OCI-LY3 (cell line): ENCODE measurements around the gene SEPTIN1.
A peak's percentile ranks its signal among the peaks of the same experiment; 100 is the strongest.

Experiments used
- H2AFZ ChIP-seq: fragments of 200-600, 300-600 bp; shearing (Covaris generic); 2 replicates; pipeline ENCODE4 v1.6.0; 2014; ENCODE audit warnings: antibody characterized with exemption, low read depth, low read length
- H3K27ac ChIP-seq: fragments of 200-600, 300-600 bp; sonication (generic); 2 replicates; pipeline ENCODE4 v1.5.1; 2014; ENCODE audit warnings: mild to moderate bottlenecking, low read length, moderate library complexity, mixed read lengths
- H3K27me3 ChIP-seq: fragments of 200-600, 300-600 bp; sonication (generic); 2 replicates; pipeline ENCODE4 v1.6.1; 2014; ENCODE audit warnings: low read depth, low read length, mixed read lengths
- H3K36me3 ChIP-seq: fragments of 200-600, 300-600 bp; sonication (generic); replicated peaks from 2 replicates; pipeline ENCODE3; 2014; ENCODE audit warnings: low read depth, low read length, mixed read lengths
- H3K4me1 ChIP-seq: fragments of 300-600, 200-600 bp; sonication (generic); 2 replicates; pipeline ENCODE4 v1.6.1; 2014; ENCODE audit warnings: low read length, mixed read lengths
- H3K4me2 ChIP-seq: fragments of 200-600, 300-600 bp; sonication (generic); 2 replicates; pipeline ENCODE4 v1.6.1; 2014; ENCODE audit warnings: low read length, mixed read lengths
- H3K4me3 ChIP-seq: fragments of 300-600, 200-600 bp; sonication (generic); 2 replicates; pipeline ENCODE4 v1.5.1; 2014; ENCODE audit warnings: antibody characterized with exemption, mild to moderate bottlenecking, low read length, moderate library complexity
- H3K79me2 ChIP-seq: fragments of 300-600, 200-600 bp; shearing (Covaris generic); 2 replicates; pipeline ENCODE4 v1.6.1; 2014; ENCODE audit warnings: mild to moderate bottlenecking, low read length, mixed read lengths
- H3K9ac ChIP-seq: fragments of 300-600, 200-600 bp; shearing (Covaris generic); 2 replicates; pipeline ENCODE4 v1.6.0; 2014; ENCODE audit warnings: mild to moderate bottlenecking, low read length, moderate library complexity
- H3K9me3 ChIP-seq: fragments of 200-600, 300-600 bp; shearing (Covaris generic); 2 replicates; pipeline ENCODE4 v1.6.1; 2014; ENCODE audit warnings: low read length, mixed read lengths; ENCODE audit not compliant: insufficient read depth
- H4K20me1 ChIP-seq: fragments of 200-600, 300-600 bp; sonication (generic); 2 replicates; pipeline ENCODE4 v1.6.1; 2016; ENCODE audit warnings: low read length, mixed read lengths; ENCODE audit not compliant: insufficient read depth
- EZH2phosphoT487 ChIP-seq: fragments of 200-600 bp; shearing (Covaris generic); IDR thresholded peaks from 2 replicates; pipeline ENCODE4 v1.6.1; 2018; ENCODE audit warnings: antibody characterized with exemption, mixed run types, low read depth
- TF ChIP-seq, protein P1 (sequence below): fragments of 200-600, 300-600 bp; sonication (generic); IDR thresholded peaks from 2 replicates; pipeline ENCODE4 v1.5.1; 2014; ENCODE audit warnings: antibody characterized with exemption, low read length, low read depth

SEPTIN1 gene

DNA sequence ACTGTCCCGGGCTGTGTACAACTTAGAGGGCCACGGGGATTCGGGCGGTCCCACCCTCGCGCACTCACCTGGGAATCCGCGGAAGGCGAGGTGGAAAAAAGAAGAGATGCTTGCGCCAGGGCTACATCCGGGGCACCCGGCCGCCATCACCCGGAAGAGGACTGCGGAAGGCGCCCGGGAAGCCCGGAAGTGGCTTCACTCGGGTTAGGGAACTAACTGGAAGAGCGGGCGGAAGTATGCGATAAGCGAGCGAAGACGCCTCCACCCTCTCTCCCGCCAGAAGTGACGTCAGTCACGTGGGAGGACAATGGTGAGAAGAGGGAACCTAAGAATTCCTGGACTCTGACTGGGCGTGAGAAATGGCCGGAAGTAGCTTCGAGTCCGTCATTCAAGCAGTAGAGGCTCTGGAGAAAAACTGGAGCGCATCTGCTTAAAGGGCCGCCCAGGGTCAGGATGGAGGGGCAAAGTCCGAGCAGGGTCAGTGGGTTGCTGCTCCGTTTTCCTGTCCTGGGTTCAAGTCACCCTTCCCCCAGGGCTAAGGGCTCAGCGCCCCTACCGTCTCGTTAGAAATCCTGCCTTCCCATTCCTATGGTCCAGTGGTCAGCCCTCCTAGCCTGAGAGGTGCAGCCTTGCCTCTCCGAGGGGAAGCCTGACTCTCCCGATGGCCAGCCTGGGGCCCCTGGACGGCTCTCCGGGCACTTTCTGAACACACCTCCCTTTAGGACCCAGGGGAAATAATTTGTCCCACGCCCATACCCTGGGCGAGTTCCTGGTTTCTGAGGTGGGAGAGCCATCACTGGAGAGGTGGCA lies 27.0 kb downstream of the SEPTIN1 start, which contains the start of gene CD2BP2:
CD2BP2 (minus strand) TSS at position 165 of the 810 bp plus-strand sequence. CDS start 627 bp downstream, outside the sequence.
- Histone ChIP-seq H3K4me2 (peak within 1 kb of the TSS; percentile 95), H3K9ac (peak within 1 kb of the TSS; percentile 89), H4K20me1 (no peaks in the 10 kb centered on the region), H2AFZ (peak within 1 kb of the TSS; percentile 84; the same call in 1 of the 2 replicates), H3K79me2 (peaks cover 27% of the 10 kb centered on the region), H3K36me3 (peaks cover 35% of the 10 kb centered on the region), H3K9me3 (no peaks in the 10 kb centered on the region), H3K4me3 (peak within 1 kb of the TSS; percentile 96), H3K4me1 (peaks cover 15% of the 10 kb centered on the region), H3K27ac (peak within 1 kb of the TSS; percentile 75), H3K27me3 (no peaks in the 10 kb centered on the region)
- no peak for TF ChIP-seq EZH2phosphoT487
- TF ChIP-seq, protein P1, sequence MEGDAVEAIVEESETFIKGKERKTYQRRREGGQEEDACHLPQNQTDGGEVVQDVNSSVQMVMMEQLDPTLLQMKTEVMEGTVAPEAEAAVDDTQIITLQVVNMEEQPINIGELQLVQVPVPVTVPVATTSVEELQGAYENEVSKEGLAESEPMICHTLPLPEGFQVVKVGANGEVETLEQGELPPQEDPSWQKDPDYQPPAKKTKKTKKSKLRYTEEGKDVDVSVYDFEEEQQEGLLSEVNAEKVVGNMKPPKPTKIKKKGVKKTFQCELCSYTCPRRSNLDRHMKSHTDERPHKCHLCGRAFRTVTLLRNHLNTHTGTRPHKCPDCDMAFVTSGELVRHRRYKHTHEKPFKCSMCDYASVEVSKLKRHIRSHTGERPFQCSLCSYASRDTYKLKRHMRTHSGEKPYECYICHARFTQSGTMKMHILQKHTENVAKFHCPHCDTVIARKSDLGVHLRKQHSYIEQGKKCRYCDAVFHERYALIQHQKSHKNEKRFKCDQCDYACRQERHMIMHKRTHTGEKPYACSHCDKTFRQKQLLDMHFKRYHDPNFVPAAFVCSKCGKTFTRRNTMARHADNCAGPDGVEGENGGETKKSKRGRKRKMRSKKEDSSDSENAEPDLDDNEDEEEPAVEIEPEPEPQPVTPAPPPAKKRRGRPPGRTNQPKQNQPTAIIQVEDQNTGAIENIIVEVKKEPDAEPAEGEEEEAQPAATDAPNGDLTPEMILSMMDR: no peak

DNA sequence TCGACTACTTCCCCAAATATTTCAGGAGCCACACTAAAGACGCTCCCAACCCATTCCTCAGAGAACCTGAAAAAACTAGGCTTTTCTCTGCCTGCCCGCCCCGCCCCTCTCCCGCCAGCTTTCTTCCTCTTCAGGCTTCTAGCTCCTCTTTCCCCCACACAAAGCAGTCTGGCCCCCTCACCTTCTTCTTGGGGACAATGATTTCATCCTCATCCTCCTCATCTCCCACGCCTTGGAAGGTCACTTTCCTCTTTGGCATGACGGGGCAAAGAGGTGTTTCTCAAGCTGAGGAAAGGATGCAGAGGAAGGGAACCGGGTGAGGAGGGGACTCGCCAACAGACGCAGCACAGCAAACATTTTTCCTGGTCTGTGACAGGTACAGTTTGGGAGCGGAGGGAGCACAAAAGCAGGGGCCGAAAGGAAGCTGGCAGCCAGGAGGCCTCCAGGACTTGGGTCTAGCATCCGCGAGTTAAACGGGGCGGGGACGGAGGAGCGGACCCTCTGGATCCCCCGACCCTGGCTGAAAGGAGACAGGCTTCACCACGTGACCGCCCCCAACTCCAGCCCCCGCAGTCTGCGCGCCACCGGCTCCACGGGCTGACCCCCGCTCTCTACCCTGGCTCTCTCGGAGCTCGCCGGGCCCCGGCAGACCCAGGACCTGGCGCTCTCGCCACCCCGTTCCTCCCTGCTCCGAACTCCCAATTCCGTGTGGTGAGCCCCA lies 27.8 kb downstream of the SEPTIN1 start:
- peak overlapping the region; percentile 96 for H3K4me3 ChIP-seq
- H3K4me2 ChIP-seq: peak overlapping the region; percentile 85
- no peaks in the 10 kb centered on the region for H3K9me3 ChIP-seq
- H4K20me1 ChIP-seq: no peaks in the 10 kb centered on the region
- H3K27ac ChIP-seq: peak overlapping the region; percentile 52
- peaks cover 22% of the 10 kb centered on the region for H3K4me1 ChIP-seq
- TF ChIP-seq, protein P1: no peak
- no peak for TF ChIP-seq EZH2phosphoT487
- H3K79me2 ChIP-seq: peaks cover 19% of the 10 kb centered on the region
- peaks cover 36% of the 10 kb centered on the region for H3K36me3 ChIP-seq
- no peaks in the 10 kb centered on the region for H3K27me3 ChIP-seq
- H3K9ac ChIP-seq: peak overlapping the region; percentile 89
- H2AFZ ChIP-seq: peak overlapping the region; percentile 84; the same call in 1 of the 2 replicates

DNA sequence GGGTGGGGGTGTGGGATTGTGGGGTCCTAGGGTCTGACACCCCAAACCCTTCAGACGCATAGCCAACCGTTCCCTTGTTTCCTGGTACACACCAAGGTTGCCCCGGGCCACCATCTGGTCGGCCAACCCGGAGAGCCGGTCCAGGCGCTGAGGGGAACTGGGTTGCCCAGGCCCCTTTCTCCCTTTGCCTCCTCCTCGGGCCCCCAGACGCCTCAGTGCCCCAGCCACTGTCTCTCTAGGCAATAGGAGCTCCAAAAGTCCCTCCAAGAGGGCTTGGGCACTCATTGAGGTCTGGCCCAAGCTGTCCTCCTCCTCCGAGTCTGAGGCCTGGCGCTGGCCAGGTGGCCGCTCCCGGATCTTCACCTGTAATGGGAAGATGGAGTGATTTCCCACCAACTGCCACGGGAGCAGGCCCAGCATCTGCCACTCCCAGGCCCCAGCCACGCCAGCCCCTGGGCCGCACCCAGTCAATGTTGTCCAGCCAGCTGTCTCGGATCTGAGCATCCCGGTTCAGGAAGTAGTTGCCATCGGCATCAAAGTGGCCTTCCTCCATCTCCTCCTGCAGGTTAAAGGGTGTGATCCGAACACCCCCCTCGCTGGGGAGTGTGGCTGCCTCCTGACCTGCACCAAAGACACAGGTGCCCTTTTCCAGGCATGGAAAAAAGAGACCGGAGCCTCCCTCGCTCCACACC lies 28.8 kb downstream of the SEPTIN1 start:
- H3K27me3 ChIP-seq: no peaks in the 10 kb centered on the region
- no peak overlapping the region for H3K27ac ChIP-seq
- H3K9ac ChIP-seq: peak overlapping the region; percentile 89; the same call in 1 of the 2 replicates
- no peak overlapping the region for H2AFZ ChIP-seq
- H3K4me1 ChIP-seq: peaks cover 24% of the 10 kb centered on the region
- peaks cover 19% of the 10 kb centered on the region for H3K79me2 ChIP-seq
- peak overlapping the region; percentile 85 for H3K4me2 ChIP-seq
- no peaks in the 10 kb centered on the region for H3K9me3 ChIP-seq
- peak overlapping the region; percentile 96 for H3K4me3 ChIP-seq
- TF ChIP-seq EZH2phosphoT487: no peak
- TF ChIP-seq, protein P1: no peak
- H3K36me3 ChIP-seq: peaks cover 28% of the 10 kb centered on the region
- H4K20me1 ChIP-seq: no peaks in the 10 kb centered on the region
